ENCODE data around the gene TRAPPC2L. TPM values are rescaled to one million over a fixed set of nuclear protein-coding genes. Genes with fewer than 3 reads are reported as not detected.
A peak's percentile ranks its signal among the peaks of the same experiment; 100 is the strongest.

TRAPPC2L gene
- total RNA-seq, 1 experiment from 2014 or later: 94.1 TPM

- TF ChIP-seq ATF3 (IDR thresholded peaks at IDR 0.05): no peak
- no peak for TF ChIP-seq ZFX (IDR thresholded peaks at IDR 0.05)
- TF ChIP-seq ZBTB33 (IDR thresholded peaks at IDR 0.05; ENCODE audit: extremely low read depth, insufficient replicate concordance, low read length): no peak
Measured at GRCh38 chr16:88903267-88903666, 46.3 kb downstream of the TRAPPC2L start (continued).

GRCh38 chr16:88904676-88905365 lies 47.9 kb downstream of the TRAPPC2L start:
- DNase-seq (ENCODE audit: low read depth, low spot score): no peak
- H3K4me1 ChIP-seq (ENCODE audit: control insufficient read depth in 1 of 2, insufficient read depth in 2 of 2, low read length in 2 of 2): peaks cover 16 to 38% of the 10 kb centered on the region in 2 experiments
- H3K4me2 ChIP-seq (ENCODE audit: low read length): peak overlapping the region; percentile 70
- peak overlapping the region in 1 of 2 experiments; percentile 24; a peak in 1 of 4 replicates for H3K4me3 ChIP-seq (replicated peaks in 1 of 2; ENCODE audit: low read depth in 1 of 2, low read length in 2 of 2)
- H3K27ac ChIP-seq (ENCODE audit: low read depth, low read length): no peak overlapping the region
- no peaks in the 10 kb centered on the region for H3K9me2 ChIP-seq (ENCODE audit: insufficient read depth)
- H2AFZ ChIP-seq (ENCODE audit: low read depth, low read length, poor library complexity, severe bottlenecking): no peak overlapping the region
- no peaks in the 10 kb centered on the region for H3K36me3 ChIP-seq (ENCODE audit: control insufficient read depth in 1 of 2, insufficient read depth in 2 of 2, low read length in 2 of 2)
- intact Hi-C loops (cut with micrococcal nuclease): no loop called here
- POLR2A ChIA-PET: interaction anchor here (1.1 kb wide), 1 partner anchor 288 kb away, joined by 4 read pairs; no protein-coding TSS in a partner anchor
- TF ChIP-seq ZNF274 (IDR thresholded peaks at IDR 0.05; ENCODE audit: low read depth, low read length): no peak
- no peak for TF ChIP-seq MAX (IDR thresholded peaks at IDR 0.05)
- no peak for TF ChIP-seq CTCF (IDR thresholded peaks at IDR 0.05 in 2 of 3, conservative IDR thresholded peaks at IDR 0.05 in 1 of 3; ENCODE audit: borderline replicate concordance in 1 of 3, insufficient read depth in 1 of 3, low read depth in 2 of 3, low read length in 2 of 3)
- no peak for TF ChIP-seq RAD21 (IDR thresholded peaks at IDR 0.05; ENCODE audit: low read depth)
- TF ChIP-seq CBX3 (IDR thresholded peaks at IDR 0.05; ENCODE audit: low read depth): no peak
- no peak for TF ChIP-seq POLR2A (IDR thresholded peaks at IDR 0.05; ENCODE audit: borderline replicate concordance, extremely low read depth, insufficient read depth, insufficient read length)
- TF ChIP-seq CEBPB (IDR thresholded peaks at IDR 0.05; ENCODE audit: low read depth): no peak
- no peak for TF ChIP-seq SIN3A (IDR thresholded peaks at IDR 0.05; ENCODE audit: low read depth)
- TF ChIP-seq ATF3 (IDR thresholded peaks at IDR 0.05): no peak
- no peak for TF ChIP-seq ZBTB33 (IDR thresholded peaks at IDR 0.05; ENCODE audit: extremely low read depth, insufficient replicate concordance, low read length)
- TF ChIP-seq ZFX (IDR thresholded peaks at IDR 0.05): no peak; the same call in 1 of the 2 replicates
- TF ChIP-seq EZH2phosphoT487 (IDR thresholded peaks at IDR 0.05; ENCODE audit: borderline replicate concordance): no peak
- TF ChIP-seq ELF1 (IDR thresholded peaks at IDR 0.05; ENCODE audit: borderline replicate concordance, low read depth): no peak
- TF ChIP-seq YY1 (IDR thresholded peaks at IDR 0.05; ENCODE audit: extremely low read depth, insufficient replicate concordance, low read depth, low read length): no peak
- CTCF ChIA-PET: no interaction called here
- no TSS peak for BruUV-seq (replicated peaks)
- ATAC-seq: no peak
- H4K20me1 ChIP-seq (ENCODE audit: insufficient read depth): no peaks in the 10 kb centered on the region
- H3K9ac ChIP-seq (ENCODE audit: low read length): no peak overlapping the region
- no peaks in the 10 kb centered on the region for H3K27me3 ChIP-seq (ENCODE audit: insufficient read depth, low read length)
- H3K9me3 ChIP-seq (ENCODE audit: control insufficient read depth in 1 of 2, insufficient read depth in 1 of 2, low read depth in 1 of 2, low read length in 2 of 2): no peaks in the 10 kb centered on the region
- RAD21 ChIA-PET (ENCODE audit: low non-redundant PET in 1 of 2, low total read pairs in 2 of 2, uncharacterized antibody in 2 of 2, unreplicated experiment in 2 of 2): no interaction called here
- no peaks in the 10 kb centered on the region for H3K79me2 ChIP-seq (ENCODE audit: insufficient read depth, low read length)

Measured in HCT116 (cell line).